Keratinocyte (primary cell): ENCODE data around the gene PROCR. TPM values are rescaled to one million over a fixed set of nuclear protein-coding genes. Genes with fewer than 3 reads are reported as not detected.
"Not testable (repeated sequence)": the region's sequence is repeated elsewhere in the genome, so short reads cannot be mapped to it uniquely, and the experiment has no call there.

ENCODE experiments used
- DNase-seq: peaks from one replicate; pipeline ENCODE4 v3.0.0-alpha.2; 2011; ENCODE audit warnings: low read depth, missing footprints, low spot score
- FAIRE-seq: peaks from 2 replicates; lab custom pipeline; 2011; peaks lifted over from hg19 to GRCh38; lab: Jason Lieb, UNC
- H2AFZ ChIP-seq: 2 replicates; pipeline ENCODE4 v1.6.0; 2012; ENCODE audit warnings: low read length, control low read depth, inconsistent platforms; ENCODE audit not compliant: control insufficient read depth
- H3K27ac ChIP-seq: 2 replicates; pipeline ENCODE4 v1.5.1; 2011; ENCODE audit warnings: low read length; ENCODE audit not compliant: control insufficient read depth, insufficient read depth
- H3K27me3 ChIP-seq: 3 replicates; pipeline ENCODE4 v1.6.0; 2011; ENCODE audit warnings: low read length; ENCODE audit not compliant: control insufficient read depth, insufficient read depth; ENCODE audit errors: extremely low read depth
- H3K36me3 ChIP-seq, 2 experiments: 2 replicates in 1 of 2; 3 replicates in 1 of 2; pipeline ENCODE4 v1.5.1; 2011; ENCODE audit warnings: low read length in 2 of 2, mild to moderate bottlenecking in 1 of 2; ENCODE audit not compliant: control insufficient read depth in 2 of 2, insufficient read depth in 2 of 2; ENCODE audit errors: extremely low read depth in 1 of 2
- H3K4me1 ChIP-seq: 3 replicates; pipeline ENCODE4 v1.5.1; 2011; ENCODE audit warnings: low read length; ENCODE audit not compliant: control insufficient read depth, insufficient read depth; ENCODE audit errors: extremely low read depth
- H3K4me2 ChIP-seq: 3 replicates; pipeline ENCODE4 v1.6.0; 2011; ENCODE audit warnings: low read depth, low read length; ENCODE audit not compliant: control insufficient read depth, insufficient read depth; ENCODE audit errors: extremely low read depth
- H3K4me3 ChIP-seq, 3 experiments: fragments of 200-600 bp in 1 of 3; sonication (generic) in 1 of 3; 2 replicates in 2 of 3; 3 replicates in 1 of 3; pipeline ENCODE4 v1.5.1; 2011 to 2016; ENCODE audit warnings: low read length in 3 of 3, mild to moderate bottlenecking in 3 of 3, control low read depth in 2 of 3, inconsistent platforms in 1 of 3, low read depth in 1 of 3, mixed read lengths in 1 of 3, mixed run types in 1 of 3, moderate library complexity in 1 of 3; ENCODE audit not compliant: control insufficient read depth in 2 of 3, insufficient read depth in 2 of 3; ENCODE audit errors: extremely low read depth in 1 of 3
- H3K79me2 ChIP-seq: 2 replicates; pipeline ENCODE4 v1.6.0; 2012; ENCODE audit warnings: low read length; ENCODE audit not compliant: control insufficient read depth, insufficient read depth
- H3K9ac ChIP-seq: 3 replicates; pipeline ENCODE4 v1.6.0; 2011; ENCODE audit warnings: low read length; ENCODE audit not compliant: control insufficient read depth, insufficient read depth; ENCODE audit errors: extremely low read depth
- H3K9me1 ChIP-seq: 3 replicates; pipeline ENCODE4 v1.6.0; 2011; ENCODE audit warnings: low read length; ENCODE audit not compliant: control insufficient read depth, insufficient read depth; ENCODE audit errors: extremely low read depth
- H3K9me3 ChIP-seq: 2 replicates; pipeline ENCODE4 v1.5.1; 2012; ENCODE audit warnings: low read depth, low read length; ENCODE audit not compliant: control insufficient read depth
- H4K20me1 ChIP-seq: 3 replicates; pipeline ENCODE4 v1.6.0; 2011; ENCODE audit warnings: low read length; ENCODE audit not compliant: control insufficient read depth, insufficient read depth; ENCODE audit errors: extremely low read depth
- CTCF ChIP-seq, 3 experiments: IDR thresholded peaks in 1 of 3; conservative IDR thresholded peaks in 1 of 3; optimal IDR thresholded peaks in 1 of 3; 2 replicates in 2 of 3; 3 replicates in 1 of 3; pipeline versions ENCODE3 to v1.5.1; 2011; ENCODE audit warnings: low read length in 3 of 3, mild to moderate bottlenecking in 3 of 3, moderate library complexity in 2 of 3, control low read depth in 1 of 3, inconsistent platforms in 1 of 3; ENCODE audit not compliant: insufficient read depth in 2 of 3; ENCODE audit errors: extremely low read depth in 1 of 3
- EZH2 ChIP-seq: IDR thresholded peaks from one replicate; pipeline ENCODE4 v1.6.1; 2012; ENCODE audit warnings: inconsistent platforms, mild to moderate bottlenecking, low read length, moderate library complexity
- dilution Hi-C: fragments of 300-500 bp; cut with MboI; formaldehyde crosslinking; loops from one replicate; pipeline ENCODE4 v1.7.0; 2020; ENCODE audit warnings: low sequenced_read_pairs; ENCODE audit not compliant: extremely low pct_ligation_motif_present
- polyA plus RNA-seq, 5 experiments: library from polyadenylated mRNA; depleted of rRNA in 3 of 5; stranded (reverse) in 3 of 5; stranded (forward) in 1 of 5; unstranded in 1 of 5; fragments of >200 nt; gene quantifications; 1 replicate in 1 of 5; 2 replicates in 3 of 5; 3 replicates in 1 of 5; pipeline versions ENCODE4 v1.2.1 to v1.2.3, GENCODE V29; 2011 to 2012; ENCODE audit warnings: missing spikeins in 2 of 5, low read depth in 1 of 5, low replicate concordance in 1 of 5

Gene PROCR
- polyA plus RNA-seq, 1 donor (not counting 4 experiments of a cell fraction or from before 2014, with no cell fraction given), result 74.1 TPM

GRCh38 chr20:35146920-35147574 is 24.8 kb upstream of the PROCR start, which contains the start of gene EDEM2:
EDEM2 (minus strand) TSS chr20:35147336; CDS start chr20:35147258, 78 bp downstream.
- TF ChIP-seq CTCF (optimal IDR thresholded peaks at IDR 0.05 in 1 of 3, IDR thresholded peaks at IDR 0.05 in 1 of 3, conservative IDR thresholded peaks at IDR 0.05 in 1 of 3; ENCODE audit: extremely low read depth in 1 of 3, insufficient read depth in 2 of 3, low read length in 3 of 3), result peak in 1 of 3 experiments; percentile 33
- no peak for TF ChIP-seq EZH2
- Histone ChIP-seq H3K36me3 (peaks cover under 1 to 5% of the 10 kb centered on the region in 2 experiments), H3K9me3 (no peaks in the 10 kb centered on the region), H3K4me3 (peak within 1 kb of the TSS; percentile 62 to 98 (median 85)), H3K27me3 (no peaks in the 10 kb centered on the region), H3K79me2 (peaks cover 7% of the 10 kb centered on the region), H3K9me1 (no peaks in the 10 kb centered on the region), H4K20me1 (no peaks in the 10 kb centered on the region), H3K4me2 (peak within 1 kb of the TSS; percentile 93), H3K27ac (peak within 1 kb of the TSS; percentile 94), H2AFZ (peak within 1 kb of the TSS; percentile 98), H3K9ac (peak within 1 kb of the TSS; percentile 86), H3K4me1 (peaks cover 15% of the 10 kb centered on the region)
- FAIRE-seq (no peak), DNase-seq (peak; percentile 90)
- dilution Hi-C loops, result no loop called here

- dilution Hi-C loops, FAIRE-seq, H3K36me3 ChIP-seq, H3K9me3 ChIP-seq, H3K27me3 ChIP-seq, H3K79me2 ChIP-seq, H3K9me1 ChIP-seq, H4K20me1 ChIP-seq, DNase-seq: not testable (repeated sequence)
- peak overlapping the region; percentile 98 for H2AFZ ChIP-seq
- peak overlapping the region; percentile 93 for H3K4me2 ChIP-seq
- H3K9ac ChIP-seq, result peak overlapping the region; percentile 86
- peak overlapping the region; percentile 62 to 98 (median 85) for H3K4me3 ChIP-seq
- peak overlapping the region; percentile 94 for H3K27ac ChIP-seq
- peaks cover 15% of the 10 kb centered on the region for H3K4me1 ChIP-seq
These were observed 24.2 kb upstream of the PROCR start for GRCh38 chr20:35147575-35148071.
